ENCODE data around the gene BRI3. TPM values are rescaled to one million over a fixed set of nuclear protein-coding genes. Genes with fewer than 3 reads are reported as not detected.

The BRI3 gene
- total and polyA plus RNA-seq, 2 experiments from 2014 or later, result 73.3 to 195 TPM

GRCh38 chr7:98266840-98267239 lies 14.6 kb upstream of the BRI3 start:
- H3K27ac ChIP-seq, result no peak overlapping the region
- 96 to 97% methylated on average over 2 of the region's 2 CpGs for WGBS, 2 experiments (ENCODE audit: low coverage in 1 of 2, low lambda C conversion rate in 2 of 2, missing lambda C conversion rate in 2 of 2)
- no peaks in the 10 kb centered on the region for H3K9me3 ChIP-seq (ENCODE audit: low read depth)
- in situ Hi-C loops (cut with MboI), result no loop called here
- H3K27me3 ChIP-seq (replicated peaks; ENCODE audit: insufficient read depth), result no peaks in the 10 kb centered on the region
- peaks cover 10% of the 10 kb centered on the region for H3K4me1 ChIP-seq (ENCODE audit: insufficient read depth)
- TF ChIP-seq EZH2phosphoT487 (IDR thresholded peaks at IDR 0.05; ENCODE audit: insufficient read depth, low read depth) (no peak), EZH2 (IDR thresholded peaks at IDR 0.05; ENCODE audit: insufficient read depth, poor library complexity, severe bottlenecking) (no peak)
- no peaks in the 10 kb centered on the region for H3K9me2 ChIP-seq (ENCODE audit: insufficient read depth)
- peak; percentile 69 for DNase-seq
- H3K4me3 ChIP-seq, result no peak overlapping the region
- no peaks in the 10 kb centered on the region for H3K79me2 ChIP-seq (ENCODE audit: insufficient read depth)
- H3K36me3 ChIP-seq (ENCODE audit: low read depth), result no peaks in the 10 kb centered on the region
- H2AFZ ChIP-seq, result no peak overlapping the region
- no peak overlapping the region for H3K9ac ChIP-seq
- no peak overlapping the region for H3K4me2 ChIP-seq (ENCODE audit: unreplicated experiment)
- no peaks in the 10 kb centered on the region for H4K20me1 ChIP-seq (ENCODE audit: insufficient read depth)
- H3F3A ChIP-seq (ENCODE audit: insufficient read depth), result peaks cover 16% of the 10 kb centered on the region

- no peak overlapping the region for H3K4me2 ChIP-seq (ENCODE audit: unreplicated experiment)
- no peak overlapping the region for H3K27ac ChIP-seq
- peaks cover 10% of the 10 kb centered on the region for H3K4me1 ChIP-seq (ENCODE audit: insufficient read depth)
- TF ChIP-seq EZH2phosphoT487 (IDR thresholded peaks at IDR 0.05; ENCODE audit: insufficient read depth, low read depth) (no peak), EZH2 (IDR thresholded peaks at IDR 0.05; ENCODE audit: insufficient read depth, poor library complexity, severe bottlenecking) (no peak)
- no peak overlapping the region for H2AFZ ChIP-seq
- no peaks in the 10 kb centered on the region for H3K9me2 ChIP-seq (ENCODE audit: insufficient read depth)
- peaks cover 16% of the 10 kb centered on the region for H3F3A ChIP-seq (ENCODE audit: insufficient read depth)
- DNase-seq, result no peak
- H3K27me3 ChIP-seq (replicated peaks; ENCODE audit: insufficient read depth), result no peaks in the 10 kb centered on the region
- H3K36me3 ChIP-seq (ENCODE audit: low read depth), result no peaks in the 10 kb centered on the region
- H3K9me3 ChIP-seq (ENCODE audit: low read depth), result no peaks in the 10 kb centered on the region
- H4K20me1 ChIP-seq (ENCODE audit: insufficient read depth), result no peaks in the 10 kb centered on the region
- no peaks in the 10 kb centered on the region for H3K79me2 ChIP-seq (ENCODE audit: insufficient read depth)
- no peak overlapping the region for H3K4me3 ChIP-seq
- in situ Hi-C loops (cut with MboI), result no loop called here
- WGBS, 2 experiments (ENCODE audit: low coverage in 1 of 2, low lambda C conversion rate in 2 of 2, missing lambda C conversion rate in 2 of 2), result 79 to 81% methylated on average over 3 of the region's 3 CpGs
- no peak overlapping the region for H3K9ac ChIP-seq
Measured at GRCh38 chr7:98267303-98267702, 14.2 kb upstream of the BRI3 start.

GRCh38 chr7:98276241-98276761 lies 5.2 kb upstream of the BRI3 start:
- no peaks in the 10 kb centered on the region for H3K36me3 ChIP-seq (ENCODE audit: low read depth)
- peak; percentile 34 for DNase-seq
- H3K4me2 ChIP-seq (ENCODE audit: unreplicated experiment), result no peak overlapping the region
- H3K27ac ChIP-seq, result no peak overlapping the region
- 27 to 35% methylated on average over 5 of the region's 5 CpGs for WGBS, 2 experiments (ENCODE audit: low coverage in 1 of 2, low lambda C conversion rate in 2 of 2, missing lambda C conversion rate in 2 of 2)
- H3F3A ChIP-seq (ENCODE audit: insufficient read depth), result peaks cover 3% of the 10 kb centered on the region; the same call in 1 of the 2 replicates
- in situ Hi-C loops (cut with MboI), result loop anchor here (25.0 kb wide), 1 partner anchor 461 kb away; no protein-coding TSS in a partner anchor
- no peaks in the 10 kb centered on the region for H3K79me2 ChIP-seq (ENCODE audit: insufficient read depth)
- H2AFZ ChIP-seq, result no peak overlapping the region
- no peaks in the 10 kb centered on the region for H3K9me3 ChIP-seq (ENCODE audit: low read depth)
- no peaks in the 10 kb centered on the region for H3K27me3 ChIP-seq (replicated peaks; ENCODE audit: insufficient read depth)
- TF ChIP-seq EZH2 (IDR thresholded peaks at IDR 0.05; ENCODE audit: insufficient read depth, poor library complexity, severe bottlenecking) (no peak), EZH2phosphoT487 (IDR thresholded peaks at IDR 0.05; ENCODE audit: insufficient read depth, low read depth) (no peak)
- H3K4me3 ChIP-seq, result no peak overlapping the region
- no peaks in the 10 kb centered on the region for H4K20me1 ChIP-seq (ENCODE audit: insufficient read depth)
- H3K4me1 ChIP-seq (ENCODE audit: insufficient read depth), result no peaks in the 10 kb centered on the region
- H3K9me2 ChIP-seq (ENCODE audit: insufficient read depth), result no peaks in the 10 kb centered on the region
- no peak overlapping the region for H3K9ac ChIP-seq

GRCh38 chr7:98278408-98278807 lies 3.1 kb upstream of the BRI3 start:
- in situ Hi-C loops (cut with MboI), result loop anchor here (25.0 kb wide), 1 partner anchor 459 kb away; no protein-coding TSS in a partner anchor
- WGBS, 2 experiments (ENCODE audit: low coverage in 1 of 2, low lambda C conversion rate in 2 of 2, missing lambda C conversion rate in 2 of 2), result 89 to 94% methylated on average over 5 of the region's 5 CpGs

More at GRCh38 chr7:98278408-98278807, 3.1 kb upstream of the BRI3 start:
- Histone ChIP-seq H3K79me2 (ENCODE audit: insufficient read depth) (peaks cover 16% of the 10 kb centered on the region), H3K9ac (no peak overlapping the region), H2AFZ (no peak overlapping the region), H3K27me3 (replicated peaks; ENCODE audit: insufficient read depth) (no peaks in the 10 kb centered on the region), H3K9me3 (ENCODE audit: low read depth) (no peaks in the 10 kb centered on the region), H3K9me2 (ENCODE audit: insufficient read depth) (no peaks in the 10 kb centered on the region), H3K4me1 (ENCODE audit: insufficient read depth) (no peaks in the 10 kb centered on the region), H3K36me3 (ENCODE audit: low read depth) (no peaks in the 10 kb centered on the region; the same call in 1 of the 2 replicates), H3K27ac (no peak overlapping the region), H3F3A (ENCODE audit: insufficient read depth) (peaks cover 13% of the 10 kb centered on the region), H4K20me1 (ENCODE audit: insufficient read depth) (no peaks in the 10 kb centered on the region), H3K4me2 (ENCODE audit: unreplicated experiment) (no peak overlapping the region), H3K4me3 (no peak overlapping the region)
- TF ChIP-seq EZH2 (IDR thresholded peaks at IDR 0.05; ENCODE audit: insufficient read depth, poor library complexity, severe bottlenecking) (no peak), EZH2phosphoT487 (IDR thresholded peaks at IDR 0.05; ENCODE audit: insufficient read depth, low read depth) (no peak)
- peak; percentile 8 for DNase-seq
